ENCODE results near the gene MS4A8.
"Not testable (repeated sequence)": the region's sequence is repeated elsewhere in the genome, so short reads cannot be mapped to it uniquely, and the experiment has no call there.

Gene MS4A8, protein sequence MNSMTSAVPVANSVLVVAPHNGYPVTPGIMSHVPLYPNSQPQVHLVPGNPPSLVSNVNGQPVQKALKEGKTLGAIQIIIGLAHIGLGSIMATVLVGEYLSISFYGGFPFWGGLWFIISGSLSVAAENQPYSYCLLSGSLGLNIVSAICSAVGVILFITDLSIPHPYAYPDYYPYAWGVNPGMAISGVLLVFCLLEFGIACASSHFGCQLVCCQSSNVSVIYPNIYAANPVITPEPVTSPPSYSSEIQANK

DNA sequence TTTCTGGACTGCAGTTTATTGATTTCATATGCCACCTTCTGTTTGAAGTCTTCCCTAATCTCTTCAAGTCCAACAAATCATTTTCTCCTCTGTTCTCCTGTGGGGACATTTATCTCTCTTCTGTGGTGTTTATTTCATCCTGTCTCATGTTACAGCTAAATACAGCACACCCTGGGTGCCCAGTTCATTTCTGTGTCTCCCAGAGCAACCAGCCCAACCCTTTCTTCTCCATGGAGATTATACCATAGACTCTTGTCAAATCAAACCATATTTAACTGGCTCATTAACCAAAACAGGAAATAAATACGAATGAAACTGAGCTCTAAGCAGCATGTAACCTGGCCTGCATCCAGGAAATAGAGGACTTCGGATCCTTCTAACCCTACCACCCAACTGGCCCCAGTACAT, at the start of gene MS4A8:
MS4A8 (plus strand) TSS at position 329 of the 408 bp plus-strand sequence. CDS start 1,249 bp downstream, outside the sequence.
- DNase-seq (ENCODE audit: low read depth), result no peak
- H3K4me3 ChIP-seq (ENCODE audit: low read depth, low read length), result no peak within 1 kb of the TSS

DNA sequence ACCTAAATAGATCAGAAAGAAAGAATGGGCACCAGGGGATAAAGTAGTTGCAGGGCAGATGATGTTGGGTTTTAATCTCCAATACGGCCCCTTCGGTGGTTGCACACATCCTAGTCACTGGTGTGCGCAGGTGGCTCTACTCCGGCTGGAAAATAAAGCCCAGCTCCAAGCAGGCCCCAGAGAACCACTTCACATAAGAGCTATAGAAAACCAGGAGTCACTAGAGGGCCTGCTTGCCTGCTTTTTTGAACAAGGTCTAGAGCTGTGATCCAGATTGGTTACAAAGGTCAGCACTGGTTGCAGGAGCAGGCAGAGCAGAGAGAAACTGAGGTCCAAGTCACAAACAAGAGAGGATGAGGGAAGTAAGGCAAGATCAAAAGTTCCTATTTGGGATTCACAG, 41.5 kb upstream of the MS4A8 start:
- DNase-seq (ENCODE audit: low read depth), result no peak
- no peak overlapping the region for H3K4me3 ChIP-seq (ENCODE audit: low read depth, low read length)

DNA sequence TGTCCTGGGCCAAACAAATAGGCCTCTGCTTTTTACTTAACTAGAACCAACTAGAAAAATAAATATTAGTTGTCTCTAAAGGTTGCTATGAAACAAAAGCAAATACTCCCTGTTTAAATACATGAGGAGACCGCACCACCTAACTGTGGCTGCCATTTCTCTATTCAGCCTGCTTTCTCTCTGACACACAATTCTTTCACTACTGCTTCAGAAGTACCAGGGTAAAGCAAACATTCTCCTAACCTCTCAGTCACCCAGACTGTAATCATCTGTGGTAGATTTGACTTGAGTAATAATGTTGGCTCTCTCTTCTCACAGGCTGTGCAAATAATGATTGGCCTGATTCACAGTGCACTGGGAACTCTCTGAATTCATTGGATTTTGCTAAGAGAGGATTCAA, 41.0 kb upstream of the MS4A8 start:
- H3K4me3 ChIP-seq (ENCODE audit: low read depth, low read length), result no peak overlapping the region
- DNase-seq (ENCODE audit: low read depth), result no peak

DNA sequence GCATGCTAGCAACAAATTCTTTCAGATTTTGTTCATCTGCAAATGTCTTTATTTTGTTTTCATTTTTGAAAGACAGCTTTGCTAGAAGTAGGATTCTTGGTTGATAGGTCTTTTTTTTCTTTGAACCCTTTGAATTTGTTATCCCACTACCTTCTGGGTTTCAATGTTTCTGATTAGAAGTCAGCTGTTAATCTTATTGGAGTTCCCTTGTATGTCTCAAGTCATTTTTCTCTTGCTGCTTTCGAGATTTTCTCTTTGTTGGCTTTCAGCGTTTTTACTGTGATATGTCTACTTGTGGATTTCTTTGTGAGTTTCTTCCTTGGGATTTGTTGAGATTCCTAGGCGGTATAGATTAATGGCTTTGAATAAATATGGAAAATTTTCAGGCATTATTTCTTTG, 27.2 kb upstream of the MS4A8 start:
- no peak overlapping the region for H3K4me3 ChIP-seq (ENCODE audit: low read depth, low read length)
- DNase-seq (ENCODE audit: low read depth), result no peak

DNA sequence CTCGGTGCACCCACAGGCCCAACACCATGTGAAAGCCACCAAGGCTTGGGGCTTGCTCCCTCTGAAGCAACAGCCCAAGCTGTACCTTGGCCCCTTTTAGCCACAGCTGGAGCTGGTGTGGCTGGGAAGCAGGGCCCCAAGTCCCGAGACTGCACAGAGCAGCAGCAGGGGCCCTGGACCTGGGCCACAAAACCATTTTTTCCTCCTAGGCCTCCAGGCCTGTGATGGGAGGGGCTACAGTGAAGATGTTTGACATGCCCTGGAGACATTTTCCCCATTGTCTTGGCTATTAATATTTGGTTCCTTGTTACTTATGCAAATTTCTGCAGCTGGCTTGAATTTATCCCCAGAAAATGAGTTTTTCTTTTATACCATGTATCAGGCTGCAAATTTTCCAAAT, 21.2 kb upstream of the MS4A8 start:
- H3K4me3 ChIP-seq (ENCODE audit: low read depth, low read length); DNase-seq (ENCODE audit: low read depth): not testable (repeated sequence)

DNA sequence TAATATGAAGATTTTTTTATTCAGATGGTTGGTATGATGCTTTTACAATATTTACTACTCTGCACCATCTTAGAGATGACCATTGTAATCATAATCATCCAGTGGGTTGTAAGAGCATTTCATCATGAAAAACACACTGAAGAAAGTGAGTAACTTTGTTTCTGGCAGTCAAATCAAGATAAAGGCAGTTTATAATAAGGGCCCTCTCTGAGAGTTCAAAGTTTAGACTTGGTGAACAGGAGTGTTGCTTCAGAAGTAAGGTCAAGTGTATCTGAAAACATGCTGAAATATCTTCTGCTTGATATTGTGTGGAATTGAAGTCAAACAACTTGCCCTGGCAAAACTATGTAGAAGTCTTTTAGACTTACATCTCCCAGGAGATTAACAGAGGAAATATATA, 19.5 kb upstream of the MS4A8 start:
- DNase-seq (ENCODE audit: low read depth), result no peak
- no peak overlapping the region for H3K4me3 ChIP-seq (ENCODE audit: low read depth, low read length)

DNA sequence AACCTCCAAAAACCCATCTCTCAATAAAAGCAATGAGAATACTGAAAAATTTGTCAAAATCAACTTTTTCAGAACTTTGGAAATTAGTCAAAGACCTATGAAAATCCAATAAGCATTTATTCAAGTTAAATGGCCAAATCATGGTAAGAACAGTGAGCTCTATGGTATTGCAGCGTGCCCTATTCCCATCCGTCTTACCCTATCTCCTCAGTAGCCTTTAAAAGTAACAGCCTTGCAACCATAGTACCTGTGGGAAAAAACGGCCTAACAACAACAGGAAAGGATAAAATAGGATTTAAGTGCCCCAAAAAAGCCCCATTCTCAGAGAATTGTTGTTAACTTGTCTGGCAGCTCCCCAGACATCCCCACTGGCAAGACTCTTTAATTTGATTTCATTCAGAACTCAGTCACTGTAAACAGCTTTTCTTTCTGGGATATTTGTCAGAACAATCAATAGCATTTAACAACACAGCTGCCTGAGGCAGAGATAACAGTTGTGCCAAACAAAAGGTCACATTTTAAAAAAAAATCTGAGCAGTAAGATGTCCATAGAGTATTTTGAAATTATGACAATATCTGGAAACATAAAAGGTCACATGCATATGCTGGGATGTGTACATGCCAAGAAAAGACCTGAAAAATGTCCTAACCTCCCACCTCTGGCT, 18.8 kb upstream of the MS4A8 start:
- no peak for DNase-seq (ENCODE audit: low read depth)
- H3K4me3 ChIP-seq (ENCODE audit: low read depth, low read length), result no peak overlapping the region

DNA sequence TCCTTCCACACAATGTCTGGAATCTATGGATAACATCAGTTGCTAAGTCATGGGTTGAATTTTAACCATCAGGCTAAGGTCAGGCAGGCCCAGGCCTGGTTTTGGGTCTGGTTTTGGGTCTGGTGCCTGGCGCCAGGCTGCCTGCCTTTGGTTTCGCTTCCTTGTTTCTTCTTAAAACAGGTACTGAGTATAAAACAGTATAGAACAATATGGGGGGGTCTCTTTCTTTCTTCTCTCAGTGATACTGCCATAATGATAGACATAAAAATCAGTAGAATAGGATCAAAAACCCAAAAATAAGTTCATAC, 14.9 kb upstream of the MS4A8 start:
- DNase-seq (ENCODE audit: low read depth); H3K4me3 ChIP-seq (ENCODE audit: low read depth, low read length): not testable (repeated sequence)

DNA sequence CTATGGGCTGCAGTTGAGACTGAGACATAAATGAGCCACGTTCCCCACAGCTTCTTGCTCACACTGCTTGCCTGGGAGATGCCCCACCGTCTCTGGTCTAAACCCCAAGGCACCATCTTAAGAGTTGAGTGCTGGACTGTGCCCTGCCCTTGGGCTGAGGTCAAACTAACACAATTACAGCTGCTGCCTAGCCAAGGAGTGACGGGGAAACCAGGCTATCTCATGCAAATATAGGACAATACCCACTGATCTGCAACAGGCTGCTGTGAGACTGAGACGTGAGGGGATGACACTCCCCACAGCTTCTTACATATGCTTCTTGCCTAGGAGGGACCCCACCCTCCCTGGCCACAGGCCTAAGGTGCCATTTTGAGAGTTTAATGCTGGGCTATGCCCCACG, 7.8 kb upstream of the MS4A8 start:
- no peak overlapping the region for H3K4me3 ChIP-seq (ENCODE audit: low read depth, low read length)
- no peak for DNase-seq (ENCODE audit: low read depth)

DNA sequence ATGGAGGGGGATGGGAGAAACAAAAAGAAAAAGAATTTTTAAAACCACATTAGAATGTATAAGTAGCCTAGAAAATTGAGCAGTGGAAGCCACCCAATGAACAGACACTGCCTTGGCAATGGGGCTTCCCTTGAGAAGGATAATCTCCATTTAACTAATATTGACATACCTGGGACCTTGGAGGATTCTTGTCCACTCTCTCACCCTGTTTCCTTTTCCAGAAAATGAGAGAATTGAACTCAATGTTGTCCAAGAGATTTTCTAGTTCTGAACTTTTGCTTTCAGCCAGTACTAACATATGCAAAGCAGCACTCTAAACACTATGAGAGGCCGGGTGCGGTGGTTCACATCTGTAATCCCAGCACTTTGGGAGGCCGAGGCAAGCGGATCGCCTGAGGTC, 524 bp downstream of the MS4A8 start:
- H3K4me3 ChIP-seq (ENCODE audit: low read depth, low read length), result no peak overlapping the region
- DNase-seq (ENCODE audit: low read depth), result no peak

DNA sequence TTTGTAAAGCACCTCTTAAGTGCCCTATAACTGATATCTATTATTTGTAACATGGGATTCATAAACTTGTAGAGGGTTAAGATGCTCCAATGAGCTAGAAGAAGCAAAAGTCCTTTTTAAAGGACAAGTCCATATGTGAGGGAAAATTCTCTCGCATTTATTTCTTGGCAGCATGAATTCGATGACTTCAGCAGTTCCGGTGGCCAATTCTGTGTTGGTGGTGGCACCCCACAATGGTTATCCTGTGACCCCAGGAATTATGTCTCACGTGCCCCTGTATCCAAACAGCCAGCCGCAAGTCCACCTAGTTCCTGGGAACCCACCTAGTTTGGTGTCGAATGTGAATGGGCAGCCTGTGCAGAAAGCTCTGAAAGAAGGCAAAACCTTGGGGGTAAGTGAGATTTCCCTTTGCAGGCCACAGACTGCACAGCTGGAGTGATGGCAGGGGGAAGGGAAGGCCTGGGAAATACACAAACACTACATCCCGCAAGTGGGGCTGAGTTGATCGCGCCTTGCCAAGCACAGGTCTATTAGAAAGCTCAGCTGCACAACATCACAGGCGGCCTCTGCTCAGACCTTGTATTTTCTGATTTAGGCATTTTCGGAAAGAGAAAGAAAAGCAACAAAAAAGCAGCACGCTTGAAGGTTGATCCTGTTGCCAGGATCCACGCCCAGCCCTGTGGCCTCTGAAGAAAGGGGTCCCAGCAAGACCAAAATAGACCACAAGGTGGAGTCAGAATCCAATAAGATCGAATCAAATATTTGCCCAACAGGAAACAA, 1.5 kb downstream of the MS4A8 start:
- H3K4me3 ChIP-seq (ENCODE audit: low read depth, low read length), result no peak overlapping the region
- no peak for DNase-seq (ENCODE audit: low read depth)

DNA sequence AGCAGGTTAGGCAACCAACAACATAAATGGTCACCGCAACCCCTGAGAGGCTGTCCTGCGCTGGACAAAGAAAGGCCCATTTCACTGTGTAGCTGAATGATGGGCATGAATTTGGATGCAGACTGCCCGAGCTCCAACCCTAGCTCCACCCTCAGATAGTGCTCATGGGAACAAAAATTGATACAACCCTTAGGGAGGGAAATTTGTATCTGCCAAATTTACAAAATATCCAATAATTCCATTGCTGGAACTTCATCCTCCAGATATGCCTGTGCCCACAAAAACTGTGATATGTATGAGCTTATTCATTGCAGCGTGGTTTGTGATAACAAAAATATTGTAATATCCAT, 2.0 kb downstream of the MS4A8 start:
- no peak for DNase-seq (ENCODE audit: low read depth)
- no peak overlapping the region for H3K4me3 ChIP-seq (ENCODE audit: low read depth, low read length)

DNA sequence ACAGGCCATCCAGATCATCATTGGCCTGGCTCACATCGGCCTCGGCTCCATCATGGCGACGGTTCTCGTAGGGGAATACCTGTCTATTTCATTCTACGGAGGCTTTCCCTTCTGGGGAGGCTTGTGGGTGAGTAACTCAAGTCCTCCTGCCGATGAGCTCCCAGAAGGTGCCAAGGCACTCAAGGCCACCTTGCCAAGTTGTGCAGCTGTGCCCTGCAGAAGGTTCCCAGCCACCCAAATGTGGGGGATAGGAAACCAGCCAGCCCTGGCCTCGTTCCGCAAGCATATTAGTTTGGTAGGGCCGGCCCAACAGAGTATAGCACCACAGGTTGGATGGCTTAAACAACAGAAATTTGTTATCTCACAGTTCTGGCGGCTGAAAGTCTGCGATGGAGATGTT, 4.0 kb downstream of the MS4A8 start:
- no peak for DNase-seq (ENCODE audit: low read depth)
- no peak overlapping the region for H3K4me3 ChIP-seq (ENCODE audit: low read depth, low read length)

DNA sequence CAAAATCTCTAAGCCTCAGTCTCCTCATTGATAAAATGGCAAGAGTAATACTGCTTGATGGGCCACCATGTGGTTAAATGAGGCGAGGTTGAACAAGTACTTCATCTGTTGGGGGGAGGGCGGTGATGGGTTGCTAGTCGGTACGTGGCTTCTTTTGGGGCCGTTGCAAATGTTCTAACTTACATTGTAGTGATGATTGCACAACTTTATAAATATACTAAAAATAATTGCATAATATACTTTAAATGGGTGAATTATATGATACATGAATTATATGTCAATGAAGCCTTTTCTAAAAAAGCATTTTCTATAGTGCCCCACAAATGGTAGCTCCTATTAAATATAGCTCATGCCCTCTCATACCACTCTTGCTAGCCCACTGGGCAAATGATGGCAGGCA, 6.5 kb downstream of the MS4A8 start:
- no peak overlapping the region for H3K4me3 ChIP-seq (ENCODE audit: low read depth, low read length)
- no peak for DNase-seq (ENCODE audit: low read depth)

DNA sequence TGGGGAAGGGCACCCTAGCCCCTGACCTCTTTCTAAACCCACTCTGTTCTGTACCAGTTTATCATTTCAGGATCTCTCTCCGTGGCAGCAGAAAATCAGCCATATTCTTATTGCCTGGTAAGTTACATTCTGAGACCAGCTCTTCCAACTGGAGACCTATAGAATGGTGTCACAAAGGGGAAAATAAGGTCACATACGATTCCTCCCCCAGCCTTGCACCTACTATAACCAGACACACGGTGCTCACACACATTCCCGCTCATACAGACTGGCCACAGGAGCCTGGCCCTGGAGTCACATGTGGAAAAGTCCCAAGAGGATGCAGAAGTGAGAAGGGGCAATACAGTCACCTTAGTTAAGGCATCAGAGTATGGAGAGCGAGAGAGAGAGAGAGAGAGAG, 7.5 kb downstream of the MS4A8 start:
- no peak for DNase-seq (ENCODE audit: low read depth)
- H3K4me3 ChIP-seq (ENCODE audit: low read depth, low read length), result no peak overlapping the region

DNA sequence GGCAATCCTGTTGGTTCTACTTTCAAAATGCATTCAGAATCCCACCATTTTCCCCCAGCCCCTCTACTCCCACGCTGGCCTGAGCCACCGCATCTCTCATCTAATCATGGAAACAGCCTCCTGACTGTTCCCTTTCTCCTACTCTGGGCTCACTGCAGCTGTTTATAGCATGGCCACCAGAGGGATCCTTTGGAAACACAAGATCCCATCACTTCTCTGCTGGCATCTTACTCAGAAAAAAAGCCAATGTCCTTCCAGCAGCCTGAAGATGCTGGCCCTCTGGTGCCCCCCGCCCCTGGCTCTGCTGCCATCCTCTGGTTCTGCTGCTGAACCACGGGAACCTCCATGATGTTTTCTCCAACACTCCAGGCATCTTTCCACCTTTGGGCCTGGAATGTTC, 11.1 kb downstream of the MS4A8 start:
- no peak overlapping the region for H3K4me3 ChIP-seq (ENCODE audit: low read depth, low read length)
- DNase-seq (ENCODE audit: low read depth), result no peak

DNA sequence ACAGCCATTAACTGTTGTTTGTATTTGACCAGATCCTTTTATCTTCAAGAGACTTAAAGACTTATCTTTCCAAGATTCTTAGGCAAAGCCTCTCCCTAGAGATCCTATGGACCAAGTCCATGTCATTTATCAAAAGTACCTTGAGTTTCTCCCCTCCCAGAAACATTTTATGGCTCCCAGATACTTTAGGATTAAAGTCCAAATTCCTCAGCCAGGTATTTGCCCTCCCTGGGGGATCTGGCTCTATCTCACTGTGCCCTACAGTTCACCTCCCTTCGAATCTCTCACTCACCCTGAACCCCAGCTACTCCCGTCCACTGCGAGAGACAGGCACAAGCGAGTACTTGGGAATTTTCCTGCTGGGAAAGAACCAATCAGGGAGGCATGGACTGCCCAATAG, 11.9 kb downstream of the MS4A8 start:
- H3K4me3 ChIP-seq (ENCODE audit: low read depth, low read length), result no peak overlapping the region
- DNase-seq (ENCODE audit: low read depth), result no peak

DNA sequence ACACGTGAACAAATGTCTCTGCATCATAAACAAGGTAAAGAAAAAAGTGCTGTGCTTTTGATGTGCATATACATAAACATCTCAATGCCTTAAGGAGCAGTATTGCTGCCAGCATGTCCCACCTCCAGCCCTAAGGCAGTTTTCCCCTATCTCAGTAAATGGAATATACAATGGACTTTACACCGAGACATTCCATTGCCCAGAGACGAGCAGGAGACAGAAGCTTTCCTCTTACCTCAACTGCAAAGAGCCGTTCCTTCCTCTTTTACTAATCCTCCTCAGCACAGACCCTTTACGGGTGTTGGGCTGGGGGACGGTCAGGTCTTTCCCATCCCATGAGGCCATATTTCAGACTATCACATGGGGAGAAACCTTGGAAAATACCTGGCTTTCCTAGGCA, 14.0 kb downstream of the MS4A8 start:
- H3K4me3 ChIP-seq (ENCODE audit: low read depth, low read length); DNase-seq (ENCODE audit: low read depth): not testable (repeated sequence)

DNA sequence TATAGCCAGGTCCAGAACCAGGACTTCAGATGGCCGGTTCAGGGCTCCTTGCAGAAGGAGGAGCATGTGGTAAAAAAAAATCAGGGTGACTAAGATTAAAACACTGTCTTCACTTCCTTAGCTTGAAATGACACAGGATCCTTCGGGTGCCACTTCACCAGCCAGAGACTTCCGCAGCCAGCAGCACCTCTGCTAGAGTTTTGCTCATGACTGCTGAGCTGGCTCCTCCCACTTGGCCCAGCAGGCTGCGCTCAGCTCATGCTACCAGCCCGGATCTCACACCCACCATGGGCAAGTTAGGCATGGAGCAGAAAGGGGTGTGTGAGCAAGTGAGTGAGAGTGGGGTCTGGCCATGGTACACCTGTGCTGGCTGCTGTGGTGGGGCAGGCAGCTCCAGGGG, 18.5 kb downstream of the MS4A8 start:
- no peak for DNase-seq (ENCODE audit: low read depth)
- H3K4me3 ChIP-seq (ENCODE audit: low read depth, low read length), result no peak overlapping the region

DNA sequence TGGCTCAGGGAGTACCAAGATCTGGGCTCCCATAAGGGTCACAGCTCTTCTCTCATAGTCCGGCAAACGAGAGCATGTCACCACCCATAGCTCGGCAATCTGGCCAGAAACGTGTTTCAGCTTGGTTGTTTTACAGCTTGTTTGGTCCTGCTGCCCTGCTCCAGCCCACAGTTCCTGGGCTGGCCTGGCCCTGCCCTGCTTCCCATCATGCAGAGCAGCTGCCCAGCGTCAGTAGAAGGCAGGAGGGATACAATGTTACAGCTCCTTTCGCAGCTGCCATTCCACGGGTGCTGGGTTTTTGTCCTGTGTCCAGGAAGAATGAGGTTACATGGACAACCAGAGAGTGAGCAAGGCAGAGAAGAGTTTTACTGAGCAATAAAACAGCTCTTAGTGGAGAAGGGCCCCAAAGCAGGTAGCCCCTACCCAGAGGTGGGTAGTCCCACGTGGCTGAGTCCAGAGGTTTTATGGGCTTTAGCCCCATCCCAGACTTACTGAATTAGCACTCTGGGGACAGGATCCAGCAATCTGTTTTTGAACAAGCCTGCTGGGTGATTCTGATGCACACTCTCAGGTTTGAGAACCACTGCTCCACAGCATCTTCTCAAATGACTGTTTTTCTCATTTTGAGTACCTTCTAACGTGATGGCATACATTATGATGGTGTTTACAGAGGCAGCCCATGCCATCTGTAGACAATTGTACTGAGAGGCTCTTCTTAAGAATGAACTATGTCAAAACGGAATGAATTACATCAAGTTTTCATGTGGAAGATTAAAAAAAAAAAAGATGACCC, 19.3 kb downstream of the MS4A8 start:
- DNase-seq (ENCODE audit: low read depth), result no peak
- H3K4me3 ChIP-seq (ENCODE audit: low read depth, low read length), result no peak overlapping the region
